ENCODE measurements around the gene ARID1B.

ARID1B gene

GRCh38 chr6:156995502-156995901, 218.3 kb downstream of the ARID1B start:
- no peak for DNase-seq (ENCODE audit: low spot score)
- in situ Hi-C loops (cut with MboI; ENCODE audit: low sequenced_read_pairs, unreplicated experiment): no loop called here
- no peak for TF ChIP-seq CTCF (IDR thresholded peaks at IDR 0.05; ENCODE audit: borderline replicate concordance, control extremely low read depth, extremely low read depth, insufficient read depth, missing control alignments)

GRCh38 chr6:156996265-156996664, 219.1 kb downstream of the ARID1B start:
- in situ Hi-C loops (cut with MboI; ENCODE audit: low sequenced_read_pairs, unreplicated experiment): no loop called here
- no peak for TF ChIP-seq CTCF (IDR thresholded peaks at IDR 0.05; ENCODE audit: borderline replicate concordance, control extremely low read depth, extremely low read depth, insufficient read depth, missing control alignments)
- DNase-seq (ENCODE audit: low spot score): no peak

GRCh38 chr6:156998794-156999330, 221.7 kb downstream of the ARID1B start:
- no peak for DNase-seq (ENCODE audit: low spot score)
- in situ Hi-C loops (cut with MboI; ENCODE audit: low sequenced_read_pairs, unreplicated experiment): no loop called here
- no peak for TF ChIP-seq CTCF (IDR thresholded peaks at IDR 0.05; ENCODE audit: borderline replicate concordance, control extremely low read depth, extremely low read depth, insufficient read depth, missing control alignments)

GRCh38 chr6:156999762-157000161, 222.6 kb downstream of the ARID1B start:
- no peak for DNase-seq (ENCODE audit: low spot score)
- TF ChIP-seq CTCF (IDR thresholded peaks at IDR 0.05; ENCODE audit: borderline replicate concordance, control extremely low read depth, extremely low read depth, insufficient read depth, missing control alignments): no peak
- in situ Hi-C loops (cut with MboI; ENCODE audit: low sequenced_read_pairs, unreplicated experiment): no loop called here

- DNase-seq (ENCODE audit: low spot score): no peak
- no peak for TF ChIP-seq CTCF (IDR thresholded peaks at IDR 0.05; ENCODE audit: borderline replicate concordance, control extremely low read depth, extremely low read depth, insufficient read depth, missing control alignments)
- in situ Hi-C loops (cut with MboI; ENCODE audit: low sequenced_read_pairs, unreplicated experiment): no loop called here
Observed at GRCh38 chr6:157001716-157002115, 224.5 kb downstream of the ARID1B start.

- no peak for TF ChIP-seq CTCF (IDR thresholded peaks at IDR 0.05; ENCODE audit: borderline replicate concordance, control extremely low read depth, extremely low read depth, insufficient read depth, missing control alignments)
- no peak for DNase-seq (ENCODE audit: low spot score)
- in situ Hi-C loops (cut with MboI; ENCODE audit: low sequenced_read_pairs, unreplicated experiment): no loop called here
Observed at GRCh38 chr6:157002774-157003173, 225.6 kb downstream of the ARID1B start.

GRCh38 chr6:157005940-157006339, 228.8 kb downstream of the ARID1B start:
- in situ Hi-C loops (cut with MboI; ENCODE audit: low sequenced_read_pairs, unreplicated experiment): no loop called here
- TF ChIP-seq CTCF (IDR thresholded peaks at IDR 0.05; ENCODE audit: borderline replicate concordance, control extremely low read depth, extremely low read depth, insufficient read depth, missing control alignments): no peak
- DNase-seq (ENCODE audit: low spot score): no peak
